ENCODE results near the gene AP1G2.

GRCh38 chr14:23589606-23590005 lies 22.0 kb upstream of the AP1G2 start:
- TF ChIP-seq, protein P1, sequence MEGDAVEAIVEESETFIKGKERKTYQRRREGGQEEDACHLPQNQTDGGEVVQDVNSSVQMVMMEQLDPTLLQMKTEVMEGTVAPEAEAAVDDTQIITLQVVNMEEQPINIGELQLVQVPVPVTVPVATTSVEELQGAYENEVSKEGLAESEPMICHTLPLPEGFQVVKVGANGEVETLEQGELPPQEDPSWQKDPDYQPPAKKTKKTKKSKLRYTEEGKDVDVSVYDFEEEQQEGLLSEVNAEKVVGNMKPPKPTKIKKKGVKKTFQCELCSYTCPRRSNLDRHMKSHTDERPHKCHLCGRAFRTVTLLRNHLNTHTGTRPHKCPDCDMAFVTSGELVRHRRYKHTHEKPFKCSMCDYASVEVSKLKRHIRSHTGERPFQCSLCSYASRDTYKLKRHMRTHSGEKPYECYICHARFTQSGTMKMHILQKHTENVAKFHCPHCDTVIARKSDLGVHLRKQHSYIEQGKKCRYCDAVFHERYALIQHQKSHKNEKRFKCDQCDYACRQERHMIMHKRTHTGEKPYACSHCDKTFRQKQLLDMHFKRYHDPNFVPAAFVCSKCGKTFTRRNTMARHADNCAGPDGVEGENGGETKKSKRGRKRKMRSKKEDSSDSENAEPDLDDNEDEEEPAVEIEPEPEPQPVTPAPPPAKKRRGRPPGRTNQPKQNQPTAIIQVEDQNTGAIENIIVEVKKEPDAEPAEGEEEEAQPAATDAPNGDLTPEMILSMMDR (conservative IDR thresholded peaks at IDR 0.05; ENCODE audit: low read depth, low read length) = no peak
- no peak for TF ChIP-seq EZH2 (IDR thresholded peaks at IDR 0.05; ENCODE audit: borderline replicate concordance, low read depth, low read length, poor library complexity, severe bottlenecking)

All from A673 (cell line).